Jurkat, Clone E6-1 (cell line): ENCODE measurements around the gene SNCA.

Source experiments
- DNase-seq: peaks from one replicate; pipeline ENCODE4 v3.0.0-alpha.2; 2011; ENCODE audit warnings: low read depth, low spot score
- H3K4me3 ChIP-seq: 2 replicates; pipeline ENCODE4 v1.5.1; 2011; ENCODE audit warnings: mild to moderate bottlenecking, low read length, control low read depth, moderate library complexity

SNCA gene

GRCh38 chr4:89674876-89675459 lies 162.0 kb downstream of the SNCA start:
- no peak overlapping the region for H3K4me3 ChIP-seq
- DNase-seq = no peak
